ENCODE data around the gene RNU6-8.

DNA sequence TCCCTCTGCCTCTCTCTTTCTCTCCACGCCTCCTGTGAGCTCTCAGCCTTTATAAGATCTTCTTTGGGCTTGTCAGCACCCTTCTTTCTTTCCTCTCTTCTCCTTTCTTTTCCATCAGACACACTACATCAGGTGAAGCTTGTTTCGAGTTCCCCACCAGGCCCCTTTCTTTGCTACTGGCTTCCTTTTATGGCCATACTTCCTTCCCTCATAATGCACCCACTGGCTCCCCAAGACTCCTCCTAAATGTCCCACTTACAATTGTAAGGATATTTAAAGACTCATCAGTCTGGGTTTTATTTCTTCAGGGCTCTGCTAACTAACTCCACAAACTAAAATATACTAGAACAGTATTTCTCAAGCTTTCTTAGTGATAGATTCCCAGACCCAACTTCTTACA is 3.5 kb upstream of the RNU6-8 start:
- TF ChIP-seq, protein P1, sequence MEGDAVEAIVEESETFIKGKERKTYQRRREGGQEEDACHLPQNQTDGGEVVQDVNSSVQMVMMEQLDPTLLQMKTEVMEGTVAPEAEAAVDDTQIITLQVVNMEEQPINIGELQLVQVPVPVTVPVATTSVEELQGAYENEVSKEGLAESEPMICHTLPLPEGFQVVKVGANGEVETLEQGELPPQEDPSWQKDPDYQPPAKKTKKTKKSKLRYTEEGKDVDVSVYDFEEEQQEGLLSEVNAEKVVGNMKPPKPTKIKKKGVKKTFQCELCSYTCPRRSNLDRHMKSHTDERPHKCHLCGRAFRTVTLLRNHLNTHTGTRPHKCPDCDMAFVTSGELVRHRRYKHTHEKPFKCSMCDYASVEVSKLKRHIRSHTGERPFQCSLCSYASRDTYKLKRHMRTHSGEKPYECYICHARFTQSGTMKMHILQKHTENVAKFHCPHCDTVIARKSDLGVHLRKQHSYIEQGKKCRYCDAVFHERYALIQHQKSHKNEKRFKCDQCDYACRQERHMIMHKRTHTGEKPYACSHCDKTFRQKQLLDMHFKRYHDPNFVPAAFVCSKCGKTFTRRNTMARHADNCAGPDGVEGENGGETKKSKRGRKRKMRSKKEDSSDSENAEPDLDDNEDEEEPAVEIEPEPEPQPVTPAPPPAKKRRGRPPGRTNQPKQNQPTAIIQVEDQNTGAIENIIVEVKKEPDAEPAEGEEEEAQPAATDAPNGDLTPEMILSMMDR (IDR thresholded peaks at IDR 0.05): no peak
- no peak for TF ChIP-seq POLR2A (IDR thresholded peaks at IDR 0.05)
